D721Med (cell line): ENCODE results near the gene IDH2.

Experiments used
- DNase-seq: peaks from one replicate; pipeline ENCODE4 v3.0.0; 2011; ENCODE audit warnings: low spot score; ENCODE audit not compliant: insufficient read length
- FAIRE-seq: peaks from 2 replicates; lab custom pipeline; 2011; peaks lifted over from hg19 to GRCh38; lab: Jason Lieb, UNC
- TF ChIP-seq, protein P1 (sequence below): IDR thresholded peaks from 2 replicates; pipeline ENCODE4 v1.5.1; 2012; ENCODE audit warnings: mild to moderate bottlenecking, control low read depth; ENCODE audit not compliant: insufficient read depth; ENCODE audit errors: missing control alignments

IDH2 gene

DNA sequence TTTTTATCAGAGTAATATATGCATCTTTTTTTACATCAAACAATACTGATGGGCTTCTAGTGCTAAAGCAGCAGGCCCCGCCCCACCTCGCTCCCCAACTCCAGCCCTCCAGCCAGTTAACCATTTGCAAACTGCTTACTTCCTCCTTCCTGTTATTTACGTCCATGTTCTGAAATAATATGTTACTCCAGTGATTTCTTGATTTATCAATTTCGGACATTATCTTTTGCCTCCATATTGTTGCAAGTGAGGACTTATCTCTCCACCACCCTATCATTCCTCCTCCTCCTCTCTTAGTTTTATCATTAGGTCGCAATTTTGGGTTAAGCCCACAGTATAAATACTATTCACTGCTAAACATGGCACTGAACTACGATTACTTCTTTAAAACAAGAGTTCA lies 61.6 kb downstream of the IDH2 start:
- no peak for DNase-seq
- TF ChIP-seq, protein P1, sequence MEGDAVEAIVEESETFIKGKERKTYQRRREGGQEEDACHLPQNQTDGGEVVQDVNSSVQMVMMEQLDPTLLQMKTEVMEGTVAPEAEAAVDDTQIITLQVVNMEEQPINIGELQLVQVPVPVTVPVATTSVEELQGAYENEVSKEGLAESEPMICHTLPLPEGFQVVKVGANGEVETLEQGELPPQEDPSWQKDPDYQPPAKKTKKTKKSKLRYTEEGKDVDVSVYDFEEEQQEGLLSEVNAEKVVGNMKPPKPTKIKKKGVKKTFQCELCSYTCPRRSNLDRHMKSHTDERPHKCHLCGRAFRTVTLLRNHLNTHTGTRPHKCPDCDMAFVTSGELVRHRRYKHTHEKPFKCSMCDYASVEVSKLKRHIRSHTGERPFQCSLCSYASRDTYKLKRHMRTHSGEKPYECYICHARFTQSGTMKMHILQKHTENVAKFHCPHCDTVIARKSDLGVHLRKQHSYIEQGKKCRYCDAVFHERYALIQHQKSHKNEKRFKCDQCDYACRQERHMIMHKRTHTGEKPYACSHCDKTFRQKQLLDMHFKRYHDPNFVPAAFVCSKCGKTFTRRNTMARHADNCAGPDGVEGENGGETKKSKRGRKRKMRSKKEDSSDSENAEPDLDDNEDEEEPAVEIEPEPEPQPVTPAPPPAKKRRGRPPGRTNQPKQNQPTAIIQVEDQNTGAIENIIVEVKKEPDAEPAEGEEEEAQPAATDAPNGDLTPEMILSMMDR, result no peak
- FAIRE-seq, result no peak

DNA sequence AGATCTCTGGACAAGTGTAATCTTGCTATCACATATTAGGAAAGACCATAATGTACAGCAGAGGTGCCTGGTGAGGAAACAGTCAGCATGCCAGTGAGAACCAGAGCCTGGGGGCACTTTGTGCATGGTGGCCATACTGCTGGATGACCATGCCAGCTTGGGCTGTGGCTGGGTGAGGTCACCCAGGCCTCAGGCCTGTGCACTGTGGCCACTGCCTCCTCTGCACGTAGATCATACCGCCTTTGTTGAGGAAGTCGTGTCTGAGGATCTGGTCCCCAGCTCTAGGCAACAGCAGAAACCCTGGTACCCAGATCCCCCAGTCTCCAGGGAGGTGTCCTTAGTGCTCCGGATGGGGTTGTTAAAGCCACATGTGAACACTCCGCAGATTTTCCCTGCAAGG lies 62.3 kb downstream of the IDH2 start:
- FAIRE-seq (no peak), DNase-seq (no peak)
- TF ChIP-seq, protein P1, result no peak

- DNase-seq, result no peak
- TF ChIP-seq, protein P1, result no peak
- FAIRE-seq, result no peak
These were observed 63.6 kb downstream of the IDH2 start for GRCh38 chr15:90038632-90039095.

DNA sequence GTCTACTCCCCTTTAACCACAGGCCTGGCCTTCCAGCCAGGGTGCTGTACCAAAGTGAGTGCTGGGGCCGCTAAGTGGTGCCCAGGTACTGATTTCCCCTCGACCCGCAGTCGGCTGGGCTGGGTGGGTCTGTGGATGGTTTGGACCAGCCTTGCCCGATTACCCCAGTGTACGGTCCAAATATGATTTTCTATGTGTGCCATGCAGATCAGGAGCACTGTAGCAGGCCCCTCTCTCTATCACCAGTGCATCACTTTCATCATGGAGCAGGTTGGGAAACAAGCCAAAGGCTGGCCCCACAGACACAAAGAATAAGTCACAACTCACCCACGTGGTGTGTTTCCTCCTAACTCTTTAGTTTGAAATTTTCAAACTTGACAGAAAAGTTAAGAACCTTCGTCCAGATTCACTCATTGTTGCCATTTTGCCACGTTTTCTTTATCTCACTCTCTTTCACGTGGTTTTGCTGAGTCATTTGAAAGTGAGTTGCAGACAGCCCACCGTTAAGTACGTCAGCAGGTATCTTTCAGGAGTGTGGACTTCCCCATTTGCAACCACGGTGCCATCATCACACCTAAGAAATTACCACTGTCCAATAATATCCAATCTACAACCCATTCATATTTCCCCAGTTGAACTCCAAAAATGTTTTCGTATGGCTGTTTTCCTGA lies 64.2 kb downstream of the IDH2 start:
- TF ChIP-seq, protein P1, result no peak
- FAIRE-seq, result no peak
- DNase-seq, result no peak

DNA sequence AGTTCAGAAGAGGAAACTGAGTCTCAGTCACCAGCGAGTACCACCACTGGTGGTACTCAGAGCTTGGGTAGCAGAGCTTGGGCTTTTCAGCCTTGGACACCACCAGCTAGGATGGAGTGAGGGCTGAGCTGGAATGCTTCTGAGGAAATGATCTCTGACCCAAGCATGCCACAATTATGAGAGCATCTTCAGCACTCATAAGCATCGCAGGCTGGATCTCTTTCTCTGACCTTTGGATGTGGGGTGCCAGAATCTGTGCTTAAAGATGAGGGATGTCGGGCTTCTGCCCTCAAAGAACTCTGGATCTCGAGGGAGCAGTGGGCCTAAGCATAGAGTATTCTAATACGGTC lies 64.8 kb downstream of the IDH2 start:
- TF ChIP-seq, protein P1, result no peak
- DNase-seq, result no peak
- FAIRE-seq, result no peak

DNA sequence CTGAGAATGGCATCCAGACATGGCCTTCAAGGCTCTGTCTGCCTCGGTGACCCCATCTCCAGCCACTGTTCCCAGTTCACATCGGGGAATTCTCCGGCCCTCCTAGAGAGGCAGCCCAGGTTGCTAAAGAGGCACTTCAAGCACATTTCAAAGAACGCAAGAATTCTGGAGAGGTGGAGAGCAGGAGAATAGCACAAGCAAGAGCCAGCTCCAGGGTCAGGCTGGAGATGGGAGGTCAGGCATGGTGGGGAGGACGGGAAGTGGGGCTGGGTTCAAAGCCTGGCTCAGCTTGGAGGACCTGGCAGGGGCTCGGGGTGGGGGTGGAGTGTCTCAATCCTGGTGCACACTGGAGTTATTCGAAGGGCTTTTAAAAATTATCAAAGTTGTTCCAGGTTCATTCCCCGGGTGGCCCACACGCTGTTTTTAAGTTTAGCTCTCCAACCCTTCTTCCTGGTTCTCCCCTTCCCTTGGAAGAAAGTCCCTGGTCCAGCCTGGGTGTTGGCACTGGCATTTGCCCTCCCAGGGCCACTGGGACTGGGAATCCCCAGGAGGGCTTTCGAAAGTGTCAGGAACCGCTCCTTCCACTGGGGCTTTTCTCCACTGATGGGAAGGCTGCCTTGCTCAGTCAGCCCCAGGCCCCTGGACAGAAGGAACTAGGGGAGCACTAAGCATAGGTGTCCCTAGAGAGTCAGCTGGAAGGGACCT lies 65.3 kb downstream of the IDH2 start:
- no peak for DNase-seq
- TF ChIP-seq, protein P1, result no peak
- FAIRE-seq, result no peak

DNA sequence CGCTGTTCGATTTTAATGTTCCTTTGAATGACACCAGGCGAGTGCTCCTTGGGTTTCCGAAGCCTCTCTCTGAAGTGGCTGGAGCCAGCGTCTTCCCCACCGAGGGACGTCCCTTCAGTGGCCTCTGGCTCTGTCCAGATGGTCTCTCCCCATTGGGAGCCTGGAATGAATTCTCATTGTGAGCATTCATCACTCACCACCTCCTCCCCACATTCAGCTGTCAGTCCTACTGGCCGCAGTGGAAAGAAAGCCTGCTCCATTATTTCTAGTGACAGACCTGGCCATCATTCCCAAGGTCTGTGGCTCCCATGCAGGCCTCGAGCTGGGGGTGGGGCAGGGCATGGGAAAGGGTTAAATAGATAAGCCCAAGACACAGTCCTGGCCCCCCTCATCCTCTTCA lies 65.9 kb downstream of the IDH2 start:
- TF ChIP-seq, protein P1, result no peak

More for the DNA sequence above, 65.9 kb downstream of the IDH2 start:
- no peak for DNase-seq
- FAIRE-seq, result no peak
